GM23338 (cell line): ENCODE data around the gene GOSR1. TPM values are rescaled to one million over a fixed set of nuclear protein-coding genes. Genes with fewer than 3 reads are reported as not detected.
"Not testable (repeated sequence)": the region's sequence is repeated elsewhere in the genome, so short reads cannot be mapped to it uniquely, and the experiment has no call there.

Experiments
- ATAC-seq: fragments of 200-7000 bp; cut with Tn5 transposase; 3 replicates; pipeline ENCODE4 v1.9.1; 2020
- DNase-seq: peaks from one replicate; pipeline ENCODE4 v3.0.0-alpha.2; 2015; ENCODE audit warnings: low spot score
- H2AFZ ChIP-seq: fragments of 200-600 bp; sonication (generic); 2 replicates; pipeline ENCODE4 v1.8.0; 2016; ENCODE audit warnings: antibody characterized with exemption, mild to moderate bottlenecking, moderate library complexity
- H3F3A ChIP-seq: fragments of 200-600 bp; sonication (generic); replicated peaks from 2 replicates; pipeline ENCODE4 v1.8.0; 2017; ENCODE audit warnings: antibody characterized with exemption, mixed run types, low read depth
- H3K27ac ChIP-seq: fragments of 200-600 bp; sonication (generic); 2 replicates; pipeline ENCODE4 v1.6.1; 2016; ENCODE audit warnings: low read depth
- H3K27me3 ChIP-seq: fragments of 200-600 bp; sonication (generic); 2 replicates; pipeline ENCODE4 v1.8.0; 2016; ENCODE audit warnings: mild to moderate bottlenecking, mixed run types, moderate library complexity; ENCODE audit not compliant: insufficient read depth
- H3K36me3 ChIP-seq: fragments of 200-600 bp; sonication (generic); 2 replicates; pipeline ENCODE4 v1.8.0; 2016; ENCODE audit warnings: mild to moderate bottlenecking; ENCODE audit not compliant: insufficient read depth
- H3K4me1 ChIP-seq: fragments of 200-600 bp; sonication (generic); 2 replicates; pipeline ENCODE4 v1.8.0; 2016; ENCODE audit warnings: mild to moderate bottlenecking, moderate library complexity; ENCODE audit not compliant: insufficient read depth
- H3K4me2 ChIP-seq: fragments of 200-600 bp; sonication (generic); 2 replicates; pipeline ENCODE4 v1.7.1; 2017; ENCODE audit warnings: mixed run types
- H3K4me3 ChIP-seq: fragments of 200-600 bp; sonication (generic); 2 replicates; pipeline ENCODE4 v1.6.1; 2016; ENCODE audit warnings: mixed run types
- H3K79me2 ChIP-seq: fragments of 200-600 bp; sonication (generic); replicated peaks from 2 replicates; pipeline ENCODE4 v1.8.0; 2017; ENCODE audit warnings: mild to moderate bottlenecking; ENCODE audit not compliant: insufficient read depth
- H3K9me2 ChIP-seq: fragments of 200-600 bp; sonication (generic); 2 replicates; pipeline ENCODE4 v1.8.0; 2017; ENCODE audit not compliant: insufficient read depth
- H4K20me1 ChIP-seq: fragments of 200-600 bp; sonication (generic); replicated peaks from 2 replicates; pipeline ENCODE4 v1.8.0; 2017; ENCODE audit warnings: mild to moderate bottlenecking; ENCODE audit not compliant: insufficient read depth
- H3K27ac Mint-ChIP-seq: 2 replicates; pipeline ENCODE4 v1.8.0; 2020; ENCODE audit warnings: inconsistent platforms, mild to moderate bottlenecking, moderate library complexity, mixed read lengths
- H3K27me3 Mint-ChIP-seq: 3 replicates; pipeline ENCODE4 v1.8.0; 2022; ENCODE audit warnings: low read depth, mild to moderate bottlenecking, moderate library complexity, mixed read lengths, inconsistent platforms; ENCODE audit not compliant: insufficient read depth, poor library complexity
- H3K36me3 Mint-ChIP-seq: 3 replicates; pipeline ENCODE4 v1.8.0; 2021; ENCODE audit warnings: low read depth, mild to moderate bottlenecking, inconsistent platforms, moderate library complexity, mixed read lengths
- H3K4me1 Mint-ChIP-seq: 3 replicates; pipeline ENCODE4 v1.8.0; 2020; ENCODE audit warnings: mild to moderate bottlenecking, inconsistent platforms, mixed read lengths
- H3K4me3 Mint-ChIP-seq: 3 replicates; pipeline ENCODE4 v1.8.0; 2021; ENCODE audit warnings: moderate library complexity, mild to moderate bottlenecking, inconsistent platforms, mixed read lengths
- H3K9me3 Mint-ChIP-seq: 3 replicates; pipeline ENCODE4 v1.8.0; 2020; ENCODE audit warnings: moderate library complexity, mild to moderate bottlenecking, inconsistent platforms, mixed read lengths
- CREB1 ChIP-seq: fragments of 250-450 bp; sonication (Bioruptor Pico); IDR thresholded peaks from 2 replicates; pipeline ENCODE4 v1.5.0; 2020; ENCODE audit warnings: low read depth, mild to moderate bottlenecking, moderate library complexity
- ETS1 ChIP-seq: IDR thresholded peaks from 2 replicates; pipeline ENCODE4 v1.6.1; 2016; ENCODE audit warnings: antibody characterized with exemption
- JUNB ChIP-seq: IDR thresholded peaks from one replicate; pipeline ENCODE4 v1.6.1; 2016; ENCODE audit warnings: antibody characterized with exemption; ENCODE audit not compliant: unreplicated experiment
- polyA plus RNA-seq: library from polyadenylated mRNA; unstranded; fragments of >200 nt; fragmentation: Nextera tagmentation; extraction: Ambion mirVana; gene quantifications from 2 replicates; pipeline ENCODE4 v1.2.1, GENCODE V29; 2016
- total RNA-seq: library from RNA; depleted of rRNA; stranded (reverse); fragments of >200 nt; shearing (Covaris generic); gene quantifications from 2 replicates; pipeline ENCODE4 v1.2.3, GENCODE V29; 2014

GOSR1 gene
- total and polyA plus RNA-seq, 2 experiments from 2014 or later, result 33.4 to 74.1 TPM

DNA sequence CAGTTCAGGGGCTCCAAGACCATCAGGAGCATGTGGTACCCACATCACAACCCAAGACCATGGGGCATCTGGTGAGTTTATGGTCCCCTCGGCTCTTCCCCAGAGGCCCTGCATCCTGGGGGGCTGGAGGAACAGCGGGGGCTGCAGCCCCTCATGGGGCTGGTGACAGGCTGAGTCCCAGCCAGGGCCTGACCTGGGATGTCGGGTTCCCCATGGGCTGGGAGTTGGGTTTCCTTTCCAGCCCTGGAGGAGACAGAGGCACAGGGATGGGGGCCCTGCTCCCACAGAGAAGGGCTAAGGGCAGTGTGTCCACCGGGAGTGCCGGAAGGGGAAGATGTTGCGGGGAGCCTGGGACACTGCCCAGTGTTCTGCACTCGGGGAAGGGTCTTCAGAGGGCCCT lies 82.4 kb downstream of the GOSR1 start:
- H3K4me1 ChIP-seq, result no peaks in the 10 kb centered on the region
- H2AFZ ChIP-seq, result no peak overlapping the region
- DNase-seq, result no peak
- Mint-ChIP-seq H3K27me3 (peaks cover 8% of the 10 kb centered on the region), H3K4me3 (no peak overlapping the region), H3K36me3 (no peaks in the 10 kb centered on the region), H3K9me3 (no peaks in the 10 kb centered on the region), H3K27ac (no peak overlapping the region), H3K4me1 (peaks cover 15% of the 10 kb centered on the region)
- TF ChIP-seq JUNB (no peak), ETS1 (no peak), CREB1 (no peak)
- H3F3A ChIP-seq, result no peaks in the 10 kb centered on the region
- no peak for ATAC-seq
- H3K27me3 ChIP-seq, result no peaks in the 10 kb centered on the region
- H4K20me1 ChIP-seq, result no peaks in the 10 kb centered on the region
- H3K79me2 ChIP-seq, result no peaks in the 10 kb centered on the region
- no peaks in the 10 kb centered on the region for H3K36me3 ChIP-seq
- no peak overlapping the region for H3K27ac ChIP-seq
- H3K4me3 ChIP-seq, result no peak overlapping the region
- H3K9me2 ChIP-seq, result no peaks in the 10 kb centered on the region
- H3K4me2 ChIP-seq, result no peak overlapping the region

DNA sequence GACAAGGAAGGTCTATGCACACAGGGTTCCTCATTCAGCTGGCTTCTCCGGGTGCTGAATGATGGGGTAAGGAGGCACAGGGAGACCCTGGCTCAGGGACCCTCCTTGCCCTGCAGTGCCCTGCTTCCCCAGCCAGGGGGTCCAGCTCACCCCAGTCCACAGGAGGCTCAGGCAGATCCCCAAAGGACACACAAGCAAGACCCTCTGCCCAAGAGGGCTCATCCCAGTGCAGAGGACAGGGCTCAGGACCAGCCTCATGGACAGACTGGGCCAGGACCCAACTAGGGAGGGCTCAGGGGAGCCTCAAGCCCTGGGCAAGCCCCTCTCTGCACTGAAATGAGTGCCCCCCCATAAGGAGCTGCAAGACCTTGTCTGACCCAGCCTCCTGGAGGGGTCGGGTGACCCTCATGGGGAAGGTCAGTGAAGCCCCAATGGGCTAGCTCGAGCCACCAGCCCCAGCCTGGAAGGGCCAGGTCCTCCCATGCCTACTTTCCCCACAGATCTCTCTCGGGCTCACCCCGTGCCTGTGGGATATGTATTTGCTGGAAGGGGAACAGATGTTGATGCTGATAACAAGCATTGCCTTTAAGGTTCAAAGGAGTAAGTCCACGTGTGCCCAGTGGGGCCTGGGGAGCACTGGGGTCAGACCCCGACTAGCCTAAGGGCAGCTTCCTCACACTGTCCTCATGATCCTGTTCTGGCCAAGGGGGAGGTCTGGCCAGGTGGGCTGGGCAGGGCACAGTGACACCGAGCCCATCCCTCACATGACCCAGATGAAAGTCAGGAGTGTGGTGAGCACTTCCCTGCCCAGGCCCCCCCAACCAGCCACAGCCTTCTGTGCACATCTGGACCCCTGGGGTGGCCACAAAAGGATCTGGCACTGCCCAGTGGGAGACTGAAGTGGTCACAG lies 83.2 kb downstream of the GOSR1 start:
- not testable (repeated sequence) for H3K36me3 Mint-ChIP-seq, H3F3A ChIP-seq, H3K4me3 ChIP-seq, H3K79me2 ChIP-seq, H4K20me1 ChIP-seq, H3K9me2 ChIP-seq, H3K4me1 ChIP-seq, DNase-seq, H3K4me3 Mint-ChIP-seq, H3K36me3 ChIP-seq, H3K27me3 Mint-ChIP-seq, H3K27ac Mint-ChIP-seq, ATAC-seq, H3K4me2 ChIP-seq, H3K27ac ChIP-seq, H3K27me3 ChIP-seq, H3K9me3 Mint-ChIP-seq, H2AFZ ChIP-seq
- peaks cover 18% of the 10 kb centered on the region for H3K4me1 Mint-ChIP-seq

- H4K20me1 ChIP-seq, H3K79me2 ChIP-seq, H3K9me3 Mint-ChIP-seq, ATAC-seq, H3K4me2 ChIP-seq, H3K4me1 ChIP-seq, H2AFZ ChIP-seq, H3K36me3 Mint-ChIP-seq, H3F3A ChIP-seq, H3K27me3 ChIP-seq, H3K36me3 ChIP-seq, DNase-seq, H3K27me3 Mint-ChIP-seq, H3K9me2 ChIP-seq, H3K4me3 Mint-ChIP-seq, H3K4me3 ChIP-seq, H3K27ac ChIP-seq, H3K27ac Mint-ChIP-seq: not testable (repeated sequence)
- H3K4me1 Mint-ChIP-seq, result peaks cover 28% of the 10 kb centered on the region
Observed at GRCh38 chr17:30561766-30562165, 84.6 kb downstream of the GOSR1 start.

DNA sequence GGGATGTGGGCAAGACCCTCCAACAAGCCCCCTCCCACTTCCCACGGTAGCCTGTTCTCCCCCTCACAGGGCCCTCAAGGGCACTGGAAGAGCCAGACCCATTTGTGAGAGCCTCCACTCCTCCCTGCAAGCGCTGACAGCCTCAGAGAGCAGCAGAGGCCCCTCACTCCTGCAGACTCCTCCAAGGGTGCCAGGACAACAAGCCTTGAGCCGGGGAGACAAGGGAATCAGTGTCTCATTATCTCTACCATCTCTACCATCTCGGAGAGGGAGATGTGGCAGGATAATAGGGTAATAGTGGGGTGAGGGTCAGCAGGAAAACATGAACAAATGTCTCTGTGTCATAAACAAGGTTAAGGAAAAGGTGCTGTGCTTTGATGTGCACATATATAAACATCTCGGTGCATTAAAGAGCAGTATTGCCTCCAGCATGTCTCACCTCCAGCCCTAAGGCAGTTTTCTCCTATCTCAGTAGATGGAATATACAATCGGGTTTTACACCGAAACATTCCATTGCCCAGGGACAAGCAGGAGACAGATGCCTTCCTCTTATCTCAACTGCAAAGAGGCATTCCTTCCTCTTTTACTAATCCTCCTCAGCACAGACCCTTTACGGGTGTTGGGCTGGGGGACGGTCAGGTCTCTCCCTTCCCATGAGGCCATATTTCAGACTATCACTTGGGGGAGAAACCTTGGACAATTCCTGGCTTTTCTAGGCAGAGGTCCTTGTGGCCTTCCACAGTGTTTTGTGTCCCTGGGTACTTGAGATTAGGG lies 86.1 kb downstream of the GOSR1 start:
- not testable (repeated sequence) for H3K4me3 ChIP-seq, H3K27ac ChIP-seq, H3K27ac Mint-ChIP-seq, DNase-seq, H2AFZ ChIP-seq, H3K4me3 Mint-ChIP-seq, H3K27me3 ChIP-seq, H3K4me2 ChIP-seq, H3K4me1 ChIP-seq, ATAC-seq, H3K36me3 Mint-ChIP-seq, H3K9me3 Mint-ChIP-seq, H3K36me3 ChIP-seq, H3K27me3 Mint-ChIP-seq, H3K79me2 ChIP-seq, H4K20me1 ChIP-seq, H3K9me2 ChIP-seq, H3F3A ChIP-seq
- peaks cover 28% of the 10 kb centered on the region for H3K4me1 Mint-ChIP-seq

GRCh38 chr17:30563905-30564390 lies 86.7 kb downstream of the GOSR1 start:
- H3K27me3 Mint-ChIP-seq, H3K36me3 ChIP-seq, H3K9me3 Mint-ChIP-seq: not testable (repeated sequence)

More at GRCh38 chr17:30563905-30564390, 86.7 kb downstream of the GOSR1 start:
- not testable (repeated sequence) for H3K9me2 ChIP-seq, H3K79me2 ChIP-seq, H4K20me1 ChIP-seq, H3K4me2 ChIP-seq, ATAC-seq, H3K27me3 ChIP-seq, H3K4me3 ChIP-seq, H3K27ac ChIP-seq, H2AFZ ChIP-seq, H3K4me1 ChIP-seq, H3F3A ChIP-seq, H3K36me3 Mint-ChIP-seq, DNase-seq, H3K27ac Mint-ChIP-seq, H3K4me3 Mint-ChIP-seq
- H3K4me1 Mint-ChIP-seq, result peaks cover 28% of the 10 kb centered on the region
